H9 (cell line): ENCODE measurements around the gene RPUSD3. TPM values are rescaled to one million over a fixed set of nuclear protein-coding genes. Genes with fewer than 3 reads are reported as not detected.

Experiments used
- DNase-seq: peaks from one replicate; pipeline ENCODE4 v3.0.0-alpha.2; 2017
- H2AFZ ChIP-seq: one replicate; pipeline ENCODE4 v1.6.1; 2013; ENCODE audit warnings: mild to moderate bottlenecking, low read length, control low read depth, moderate library complexity
- H2AK5ac ChIP-seq: 2 replicates; pipeline ENCODE4 v1.6.1; 2013; ENCODE audit warnings: low read length, control low read depth, mixed read lengths; ENCODE audit not compliant: insufficient read length
- H2BK120ac ChIP-seq: one replicate; pipeline ENCODE4 v1.6.1; 2013; ENCODE audit warnings: low read depth, mild to moderate bottlenecking, low read length, control low read depth, inconsistent platforms; ENCODE audit not compliant: poor library complexity, severe bottlenecking
- H2BK12ac ChIP-seq: 2 replicates; pipeline ENCODE4 v1.6.1; 2013; ENCODE audit warnings: low read length, control low read depth, mixed read lengths, low read depth; ENCODE audit not compliant: insufficient read length
- H2BK15ac ChIP-seq: 2 replicates; pipeline ENCODE4 v1.6.1; 2013; ENCODE audit warnings: low read depth, low read length, control low read depth
- H2BK20ac ChIP-seq: one replicate; pipeline ENCODE4 v1.6.1; 2013; ENCODE audit warnings: low read depth, mild to moderate bottlenecking, low read length, control low read depth, inconsistent platforms; ENCODE audit not compliant: poor library complexity, severe bottlenecking
- H2BK5ac ChIP-seq: 2 replicates; pipeline ENCODE4 v1.6.1; 2013; ENCODE audit warnings: low read length, control low read depth, mixed read lengths; ENCODE audit not compliant: insufficient read length
- H3K14ac ChIP-seq: 2 replicates; pipeline ENCODE4 v1.6.1; 2013; ENCODE audit warnings: low read length, control low read depth; ENCODE audit not compliant: insufficient read depth
- H3K18ac ChIP-seq: 2 replicates; pipeline ENCODE4 v1.6.1; 2013; ENCODE audit warnings: low read depth, mild to moderate bottlenecking, mixed read lengths, low read length, control low read depth; ENCODE audit not compliant: insufficient read length
- H3K23ac ChIP-seq: 2 replicates; pipeline ENCODE4 v1.6.1; 2013; ENCODE audit warnings: low read length, control low read depth, mixed read lengths, low read depth; ENCODE audit not compliant: insufficient read length
- H3K23me2 ChIP-seq: 2 replicates; pipeline ENCODE4 v1.6.1; 2013; ENCODE audit warnings: low read depth, mild to moderate bottlenecking, mixed read lengths, low read length, control low read depth; ENCODE audit not compliant: insufficient read length, poor library complexity, severe bottlenecking
- H3K27ac ChIP-seq: 2 replicates; pipeline ENCODE4 v1.5.1; 2013; ENCODE audit warnings: low read length, control low read depth, mixed read lengths, low read depth; ENCODE audit not compliant: insufficient read length
- H3K27me3 ChIP-seq: 2 replicates; pipeline ENCODE4 v1.6.1; 2013; ENCODE audit warnings: low read length, control low read depth, inconsistent platforms; ENCODE audit not compliant: insufficient read depth
- H3K4ac ChIP-seq: 2 replicates; pipeline ENCODE4 v1.6.1; 2013; ENCODE audit warnings: low read depth, mild to moderate bottlenecking, control low read depth, inconsistent platforms, low read length, moderate library complexity
- H3K4me1 ChIP-seq: 2 replicates; pipeline ENCODE4 v1.6.1; 2013; ENCODE audit warnings: low read length, control low read depth, inconsistent platforms; ENCODE audit not compliant: insufficient read depth
- H3K4me2 ChIP-seq: 2 replicates; pipeline ENCODE4 v1.6.1; 2013; ENCODE audit warnings: low read length, control low read depth, mixed read lengths; ENCODE audit not compliant: insufficient read length, insufficient read depth
- H3K56ac ChIP-seq: 2 replicates; pipeline ENCODE4 v1.6.1; 2013; ENCODE audit warnings: low read depth, mild to moderate bottlenecking, mixed read lengths, low read length, control low read depth; ENCODE audit not compliant: insufficient read length
- H3K79me1 ChIP-seq: 2 replicates; pipeline ENCODE4 v1.6.1; 2013; ENCODE audit warnings: low read depth, mild to moderate bottlenecking, moderate library complexity, low read length, control low read depth, inconsistent platforms; ENCODE audit not compliant: insufficient read depth, poor library complexity, severe bottlenecking
- H3K79me2 ChIP-seq: 2 replicates; pipeline ENCODE4 v1.6.1; 2013; ENCODE audit warnings: low read length, control low read depth, inconsistent platforms; ENCODE audit not compliant: insufficient read depth
- H3K9ac ChIP-seq: 2 replicates; pipeline ENCODE4 v1.6.1; 2013; ENCODE audit warnings: low read length, control low read depth, mixed read lengths; ENCODE audit not compliant: insufficient read length; ENCODE audit errors: extremely low read depth
- H3K9me3 ChIP-seq: one replicate; pipeline ENCODE4 v1.6.1; 2013; ENCODE audit warnings: low read depth, low read length, inconsistent platforms; ENCODE audit not compliant: control insufficient read depth
- H3T11ph ChIP-seq: one replicate; pipeline ENCODE4 v1.6.1; 2013; ENCODE audit warnings: mild to moderate bottlenecking, low read length, control low read depth, inconsistent platforms
- H4K20me1 ChIP-seq: one replicate; pipeline ENCODE4 v1.6.1; 2013; ENCODE audit not compliant: control insufficient read depth, insufficient read length, insufficient read depth
- H4K5ac ChIP-seq: 2 replicates; pipeline ENCODE4 v1.6.1; 2013; ENCODE audit warnings: low read depth, mild to moderate bottlenecking, mixed read lengths, low read length, control low read depth; ENCODE audit not compliant: insufficient read length
- H4K8ac ChIP-seq: replicated peaks from 2 replicates; pipeline ENCODE4 v1.6.1; 2013; ENCODE audit warnings: low read length, control low read depth, mixed read lengths, low read depth; ENCODE audit not compliant: insufficient read length
- H4K91ac ChIP-seq: 2 replicates; pipeline ENCODE4 v1.6.1; 2013; ENCODE audit warnings: low read depth, mild to moderate bottlenecking, moderate library complexity, mixed read lengths, low read length, control low read depth; ENCODE audit not compliant: insufficient read length
- H3K27ac Mint-ChIP-seq, 3 experiments: 2 replicates in 2 of 3; 3 replicates in 1 of 3; pipeline ENCODE4 v1.8.0; 2020 to 2021; ENCODE audit warnings: mixed read lengths in 3 of 3, mild to moderate bottlenecking in 1 of 3, moderate library complexity in 1 of 3
- H3K27me3 Mint-ChIP-seq: 2 replicates; pipeline ENCODE4 v1.8.0; 2021; ENCODE audit warnings: low read depth, mild to moderate bottlenecking, moderate library complexity, mixed read lengths
- H3K36me3 Mint-ChIP-seq, 3 experiments: 2 replicates in 2 of 3; 3 replicates in 1 of 3; pipeline ENCODE4 v1.8.0; 2020 to 2021; ENCODE audit warnings: low read depth in 3 of 3, mixed read lengths in 3 of 3; ENCODE audit not compliant: insufficient read depth in 1 of 3
- H3K4me1 Mint-ChIP-seq, 2 experiments: 2 replicates each; pipeline ENCODE4 v1.8.0; 2020; ENCODE audit warnings: mixed read lengths in 2 of 2
- H3K4me3 Mint-ChIP-seq, 2 experiments: 2 replicates in 1 of 2; 3 replicates in 1 of 2; pipeline ENCODE4 v1.8.0; 2020 to 2021; ENCODE audit warnings: mild to moderate bottlenecking in 2 of 2, mixed read lengths in 2 of 2, moderate library complexity in 1 of 2
- H3K9me3 Mint-ChIP-seq, 2 experiments: 2 replicates in 1 of 2; 3 replicates in 1 of 2; pipeline ENCODE4 v1.8.0; 2020; ENCODE audit warnings: mild to moderate bottlenecking in 2 of 2, mixed read lengths in 2 of 2, moderate library complexity in 1 of 2
- WGBS: extraction: QIAGEN DNeasy Blood & Tissue Kit; methylation state at CpG from one replicate; pipeline ENCODE4 v1.1.7; 2013; ENCODE audit warnings: missing lambda C conversion rate, low lambda C conversion rate, mixed read lengths; ENCODE audit not compliant: insufficient read length; ENCODE audit errors: extremely low coverage; 5-methylcytosine and 5-hydroxymethylcytosine counted together
- total RNA-seq: library from RNA; stranded (reverse); gene quantifications from 2 replicates; pipeline ENCODE4 v1.2.1, GENCODE V29; 2021
- TF ChIP-seq, protein P1 (sequence below): fragments of 200-600 bp; sonication (generic); conservative IDR thresholded peaks from 3 replicates; pipeline ENCODE4 v1.8.0; 2021; ENCODE audit warnings: antibody characterized with exemption, mild to moderate bottlenecking

Gene RPUSD3
- total RNA-seq, 1 experiment from 2014 or later: 59.5 TPM

DNA sequence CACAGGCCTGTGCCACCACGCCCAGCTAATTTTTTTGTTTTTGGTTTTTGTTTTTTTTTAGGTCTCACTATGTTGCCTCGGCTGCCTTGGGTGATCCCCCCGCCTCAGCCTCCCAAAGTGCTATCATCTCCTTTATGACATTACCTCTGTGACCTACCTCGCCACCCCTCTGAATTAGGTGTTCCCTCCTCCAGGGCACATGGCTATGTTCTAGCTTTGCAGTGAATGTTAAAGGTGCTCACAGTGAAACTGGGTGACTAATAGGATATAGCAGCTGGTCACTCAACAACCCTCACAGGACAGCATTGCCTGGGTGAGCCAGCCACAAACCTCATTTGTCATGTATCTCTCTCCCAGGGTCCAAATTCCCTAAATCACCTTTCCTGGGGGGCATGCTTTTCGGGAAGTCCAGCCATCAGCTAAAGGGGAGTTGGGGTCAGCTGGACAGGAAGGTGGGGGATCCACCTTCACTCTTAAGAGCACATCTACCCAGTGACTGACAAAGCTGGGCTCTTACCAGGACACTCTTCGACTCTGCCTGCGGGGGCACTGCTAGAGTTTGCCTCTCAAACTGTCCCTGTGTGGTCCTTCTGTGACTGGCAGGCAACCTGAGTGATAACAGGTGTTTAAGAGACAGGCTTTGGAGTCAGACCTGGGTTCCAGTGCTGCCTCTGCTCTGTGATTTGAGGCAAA, 35.3 kb downstream of the RPUSD3 start:
- Histone ChIP-seq H2BK120ac (no peak overlapping the region), H2BK5ac (no peak overlapping the region), H4K8ac (no peak overlapping the region), H3K27ac (no peak overlapping the region), H3K79me1 (no peaks in the 10 kb centered on the region), H3K9me3 (no peaks in the 10 kb centered on the region), H3K23ac (no peak overlapping the region), H2BK12ac (no peak overlapping the region), H3K56ac (no peak overlapping the region), H2BK20ac (no peak overlapping the region), H3K18ac (no peak overlapping the region), H3K4ac (no peak overlapping the region), H3T11ph (no peak overlapping the region), H3K4me2 (no peak overlapping the region), H4K20me1 (no peaks in the 10 kb centered on the region), H4K91ac (no peak overlapping the region), H3K23me2 (peaks cover 7% of the 10 kb centered on the region), H3K9ac (no peak overlapping the region), H2AK5ac (no peak overlapping the region), H2AFZ (no peak overlapping the region), H2BK15ac (no peak overlapping the region), H3K14ac (no peak overlapping the region), H3K79me2 (no peaks in the 10 kb centered on the region), H3K27me3 (no peaks in the 10 kb centered on the region), H3K4me1 (no peaks in the 10 kb centered on the region), H4K5ac (no peak overlapping the region)
- DNase-seq: peak; percentile 72
- peak overlapping the region in 2 of 3 experiments; percentile 76 to 86; a peak in 1 of 7 replicates for H3K27ac Mint-ChIP-seq
- H3K4me1 Mint-ChIP-seq: peaks cover 20 to 23% of the 10 kb centered on the region in 2 experiments
- peaks cover 20 to 37% (median 32%) of the 10 kb centered on the region in 3 experiments; a peak in 6 of 7 replicates for H3K36me3 Mint-ChIP-seq
- no peaks in the 10 kb centered on the region for H3K9me3 Mint-ChIP-seq
- TF ChIP-seq, protein P1, sequence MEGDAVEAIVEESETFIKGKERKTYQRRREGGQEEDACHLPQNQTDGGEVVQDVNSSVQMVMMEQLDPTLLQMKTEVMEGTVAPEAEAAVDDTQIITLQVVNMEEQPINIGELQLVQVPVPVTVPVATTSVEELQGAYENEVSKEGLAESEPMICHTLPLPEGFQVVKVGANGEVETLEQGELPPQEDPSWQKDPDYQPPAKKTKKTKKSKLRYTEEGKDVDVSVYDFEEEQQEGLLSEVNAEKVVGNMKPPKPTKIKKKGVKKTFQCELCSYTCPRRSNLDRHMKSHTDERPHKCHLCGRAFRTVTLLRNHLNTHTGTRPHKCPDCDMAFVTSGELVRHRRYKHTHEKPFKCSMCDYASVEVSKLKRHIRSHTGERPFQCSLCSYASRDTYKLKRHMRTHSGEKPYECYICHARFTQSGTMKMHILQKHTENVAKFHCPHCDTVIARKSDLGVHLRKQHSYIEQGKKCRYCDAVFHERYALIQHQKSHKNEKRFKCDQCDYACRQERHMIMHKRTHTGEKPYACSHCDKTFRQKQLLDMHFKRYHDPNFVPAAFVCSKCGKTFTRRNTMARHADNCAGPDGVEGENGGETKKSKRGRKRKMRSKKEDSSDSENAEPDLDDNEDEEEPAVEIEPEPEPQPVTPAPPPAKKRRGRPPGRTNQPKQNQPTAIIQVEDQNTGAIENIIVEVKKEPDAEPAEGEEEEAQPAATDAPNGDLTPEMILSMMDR: peak; percentile 50
- H3K4me3 Mint-ChIP-seq: no peak overlapping the region
- H3K27me3 Mint-ChIP-seq: peaks cover 16% of the 10 kb centered on the region
- WGBS: no CpG with 5 or more reads among the region's 7 CpGs
